GM19351 (cell line): ENCODE data around the gene SIPA1L2.

Experiments used
- ATAC-seq: cut with Tn5 transposase; IDR thresholded peaks from one replicate; pipeline ENCODE4 v1.9.1; 2021; ENCODE audit warnings: mild to moderate bottlenecking, moderate library complexity; ENCODE audit not compliant: unreplicated experiment

Gene SIPA1L2, protein sequence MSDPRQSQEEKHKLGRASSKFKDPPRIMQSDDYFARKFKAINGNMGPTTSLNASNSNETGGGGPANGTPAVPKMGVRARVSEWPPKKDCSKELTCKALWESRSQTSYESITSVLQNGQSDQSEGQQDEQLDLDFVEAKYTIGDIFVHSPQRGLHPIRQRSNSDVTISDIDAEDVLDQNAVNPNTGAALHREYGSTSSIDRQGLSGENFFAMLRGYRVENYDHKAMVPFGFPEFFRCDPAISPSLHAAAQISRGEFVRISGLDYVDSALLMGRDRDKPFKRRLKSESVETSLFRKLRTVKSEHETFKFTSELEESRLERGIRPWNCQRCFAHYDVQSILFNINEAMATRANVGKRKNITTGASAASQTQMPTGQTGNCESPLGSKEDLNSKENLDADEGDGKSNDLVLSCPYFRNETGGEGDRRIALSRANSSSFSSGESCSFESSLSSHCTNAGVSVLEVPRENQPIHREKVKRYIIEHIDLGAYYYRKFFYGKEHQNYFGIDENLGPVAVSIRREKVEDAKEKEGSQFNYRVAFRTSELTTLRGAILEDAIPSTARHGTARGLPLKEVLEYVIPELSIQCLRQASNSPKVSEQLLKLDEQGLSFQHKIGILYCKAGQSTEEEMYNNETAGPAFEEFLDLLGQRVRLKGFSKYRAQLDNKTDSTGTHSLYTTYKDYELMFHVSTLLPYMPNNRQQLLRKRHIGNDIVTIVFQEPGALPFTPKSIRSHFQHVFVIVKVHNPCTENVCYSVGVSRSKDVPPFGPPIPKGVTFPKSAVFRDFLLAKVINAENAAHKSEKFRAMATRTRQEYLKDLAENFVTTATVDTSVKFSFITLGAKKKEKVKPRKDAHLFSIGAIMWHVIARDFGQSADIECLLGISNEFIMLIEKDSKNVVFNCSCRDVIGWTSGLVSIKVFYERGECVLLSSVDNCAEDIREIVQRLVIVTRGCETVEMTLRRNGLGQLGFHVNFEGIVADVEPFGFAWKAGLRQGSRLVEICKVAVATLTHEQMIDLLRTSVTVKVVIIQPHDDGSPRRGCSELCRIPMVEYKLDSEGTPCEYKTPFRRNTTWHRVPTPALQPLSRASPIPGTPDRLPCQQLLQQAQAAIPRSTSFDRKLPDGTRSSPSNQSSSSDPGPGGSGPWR (N-terminal part only)

GRCh38 chr1:232630047-232630893, at the start of gene SIPA1L2:
TSS of gene SIPA1L2 (minus strand) at chr1:232630133. CDS start at chr1:232515339, 114,794 bp downstream.
- ATAC-seq: peak; percentile 98

GRCh38 chr1:232678185-232678886, 48.4 kb upstream of the SIPA1L2 start:
- no peak for ATAC-seq

GRCh38 chr1:232676307-232676706, 46.4 kb upstream of the SIPA1L2 start:
- ATAC-seq: no peak

- no peak for ATAC-seq
Observed at GRCh38 chr1:232675898-232676297, 46.0 kb upstream of the SIPA1L2 start.

- no peak for ATAC-seq
Observed at GRCh38 chr1:232675260-232675659, 45.3 kb upstream of the SIPA1L2 start.

- no peak for ATAC-seq
Observed at GRCh38 chr1:232673256-232673655, 43.3 kb upstream of the SIPA1L2 start.

DNA sequence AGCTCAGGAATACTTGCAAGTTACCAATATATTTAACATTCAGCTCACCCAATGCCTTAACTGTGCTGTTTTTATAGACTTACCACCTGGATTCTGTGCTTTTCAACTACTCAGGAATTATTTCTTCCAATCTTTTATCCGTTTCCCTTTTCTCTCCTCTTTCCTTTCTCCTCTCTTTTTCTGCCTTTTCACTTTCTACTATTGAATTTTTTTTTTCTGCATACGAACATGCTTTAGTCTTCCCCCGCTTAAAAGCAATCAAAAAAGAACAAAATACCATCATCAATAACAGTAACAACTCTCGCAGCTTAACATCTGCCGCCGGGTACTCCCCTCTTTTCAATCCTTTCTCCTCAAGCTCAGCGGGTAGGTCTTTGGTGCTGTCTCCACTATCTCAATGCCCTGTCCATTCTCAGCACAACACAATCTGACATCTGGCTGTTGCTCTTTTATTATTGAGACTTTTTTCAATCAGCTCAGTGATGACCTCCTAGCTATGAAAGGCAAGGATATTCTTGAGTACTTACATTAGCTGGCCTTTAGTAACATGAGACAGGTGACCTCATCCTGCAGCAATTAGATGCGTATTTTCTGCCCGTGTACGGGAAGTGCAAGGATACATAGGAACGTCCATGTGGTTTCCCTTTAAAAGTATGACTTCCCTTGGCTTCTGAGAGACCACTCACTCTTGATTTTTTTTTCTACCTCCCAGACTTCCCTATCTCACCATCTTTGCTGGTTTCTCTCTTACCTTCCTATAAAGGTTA, 40.2 kb upstream of the SIPA1L2 start:
- ATAC-seq: no peak

- no peak for ATAC-seq
Observed at GRCh38 chr1:232667778-232668165, 37.8 kb upstream of the SIPA1L2 start.

- ATAC-seq: no peak
Observed at GRCh38 chr1:232667094-232667777, 37.3 kb upstream of the SIPA1L2 start.

- ATAC-seq: no peak
Observed at GRCh38 chr1:232664844-232665777, 35.2 kb upstream of the SIPA1L2 start.

DNA sequence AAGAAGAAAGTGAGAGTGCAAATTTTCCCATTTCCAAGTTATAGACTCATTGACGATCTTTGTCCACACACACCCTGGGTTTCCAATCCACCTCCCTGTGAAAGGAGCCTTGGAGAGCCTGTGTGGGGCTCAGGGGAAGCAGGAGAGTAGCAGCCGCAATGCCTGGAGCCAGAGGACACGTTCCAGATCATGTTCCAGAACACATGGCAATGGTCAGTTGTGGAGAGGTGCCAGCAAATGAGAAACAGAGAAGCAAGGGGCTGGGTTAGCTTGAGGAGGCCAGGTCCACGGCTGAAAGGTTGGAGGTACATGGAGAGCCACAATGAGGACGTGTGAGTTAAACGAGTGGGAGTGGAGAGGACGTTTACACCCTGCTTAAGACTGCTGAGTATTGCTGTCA, 33.0 kb upstream of the SIPA1L2 start:
- ATAC-seq: no peak

DNA sequence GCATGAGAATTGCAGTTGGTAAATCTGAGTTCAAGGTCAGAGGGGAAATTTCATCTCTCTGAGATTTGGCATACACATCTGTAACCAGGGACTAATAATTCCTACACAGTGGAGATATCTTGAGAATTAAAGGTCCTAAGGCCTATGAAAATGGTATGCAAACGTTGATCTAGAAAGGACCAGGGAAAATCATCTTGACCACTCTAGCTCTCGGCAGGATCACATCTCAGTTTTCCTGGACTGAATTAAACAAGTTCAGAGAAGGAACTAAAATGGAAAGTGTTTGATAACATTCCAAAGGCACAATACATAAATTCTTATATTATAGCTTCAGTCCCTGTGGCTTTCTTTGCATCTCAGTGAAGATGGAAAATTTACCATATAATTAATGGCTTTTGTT, 28.5 kb upstream of the SIPA1L2 start:
- no peak for ATAC-seq

DNA sequence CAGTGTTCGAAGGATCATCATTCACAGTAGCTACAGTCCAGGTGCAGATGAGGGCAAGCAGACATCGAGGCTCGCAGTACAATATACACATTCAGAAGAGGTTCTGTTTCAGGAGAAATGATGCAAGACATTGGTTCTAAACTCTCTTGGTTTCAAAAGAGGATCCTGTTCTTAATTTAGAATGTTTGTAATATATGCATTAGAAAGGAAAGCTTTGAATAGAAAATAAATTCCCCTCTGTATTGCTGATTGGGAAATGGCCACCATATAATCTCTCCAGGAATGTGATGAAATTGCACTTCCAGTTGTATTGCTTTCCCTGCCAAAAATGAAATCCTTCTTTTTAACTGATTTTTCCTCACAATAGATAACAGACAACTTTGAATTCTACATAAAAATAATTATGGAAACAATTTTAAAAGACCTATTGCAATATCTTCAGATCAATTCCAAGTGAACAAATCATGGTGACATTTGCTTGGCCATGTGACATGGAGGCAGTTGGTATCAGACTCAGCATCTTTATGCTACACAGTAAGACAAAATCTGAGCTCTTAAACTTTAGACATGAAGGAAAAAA, 27.6 kb upstream of the SIPA1L2 start:
- no peak for ATAC-seq

GRCh38 chr1:232655746-232656085, 25.8 kb upstream of the SIPA1L2 start:
- ATAC-seq: peak; percentile 9

GRCh38 chr1:232655028-232655745, 25.3 kb upstream of the SIPA1L2 start:
- peak; percentile 93 for ATAC-seq

DNA sequence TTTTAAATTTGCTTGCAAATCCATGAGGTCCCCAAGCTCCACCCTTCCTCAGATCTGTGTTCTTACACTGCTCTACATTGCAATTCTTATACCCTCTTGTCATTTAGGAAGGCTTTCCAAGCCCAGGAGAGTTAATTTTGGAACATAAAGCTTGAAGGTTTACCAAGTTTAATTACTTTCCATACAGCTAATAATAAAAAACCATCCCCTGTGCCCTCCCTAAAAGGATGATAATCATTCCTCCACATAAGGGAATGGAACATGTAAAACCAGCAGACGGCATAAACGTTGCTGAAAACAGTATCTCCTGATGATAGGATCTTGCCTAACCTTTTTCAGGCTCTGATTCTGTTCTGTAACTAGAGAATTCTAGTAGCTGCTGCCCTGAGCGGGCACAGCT, 23.9 kb upstream of the SIPA1L2 start:
- ATAC-seq: no peak

GRCh38 chr1:232650845-232651244, 20.9 kb upstream of the SIPA1L2 start:
- no peak for ATAC-seq
